K562 (cell line): ENCODE results near the gene GARNL3. TPM values are rescaled to one million over a fixed set of nuclear protein-coding genes. Genes with fewer than 3 reads are reported as not detected.

ENCODE experiments used
- JUN ChIP-seq, 2 experiments: sonication (generic) in 1 of 2; formaldehyde crosslinking in 1 of 2; IDR thresholded peaks; 2 replicates each; pipeline versions ENCODE4 v1.6.1 to v1.8.0; 2012 to 2022; ENCODE audit warnings: borderline replicate concordance in 2 of 2, mild to moderate bottlenecking in 2 of 2, improper control_type of control experiment in 1 of 2, low read depth in 1 of 2, low read length in 1 of 2, missing genetic modification reagents in 1 of 2
- MIER1 ChIP-seq: fragments of 450-650 bp; IDR thresholded peaks from 2 replicates; pipeline ENCODE4 v1.6.1; 2016; ENCODE audit warnings: antibody characterized with exemption, mild to moderate bottlenecking, low read depth
- MTA2 ChIP-seq: fragments of 450-650 bp; IDR thresholded peaks from 2 replicates; pipeline ENCODE4 v1.6.1; 2016; ENCODE audit warnings: low read depth
- MTF1 ChIP-seq: fragments of 250-450 bp; sonication (Bioruptor Pico); IDR thresholded peaks from 2 replicates; pipeline ENCODE4 v1.9.0; 2021; ENCODE audit warnings: moderate library complexity, mild to moderate bottlenecking, inconsistent platforms, borderline replicate concordance
- NFXL1 ChIP-seq: fragments of 450-650 bp; formaldehyde crosslinking; IDR thresholded peaks from 2 replicates; pipeline ENCODE4 v1.4.0; 2021; ENCODE audit warnings: mild to moderate bottlenecking
- POLR2H ChIP-seq: IDR thresholded peaks from 2 replicates; pipeline ENCODE4 v1.6.1; 2016; ENCODE audit warnings: missing genetic modification characterization, low read depth, mild to moderate bottlenecking, control low read depth, missing compliant biosample characterization, moderate library complexity
- PTBP1 ChIP-seq: fragments of 200-400 bp; formaldehyde crosslinking; IDR thresholded peaks from 2 replicates; pipeline ENCODE4 v1.6.1; 2017; ENCODE audit warnings: low read depth, low read length
- RBFOX2 ChIP-seq: fragments of 200-400 bp; formaldehyde crosslinking; IDR thresholded peaks from 2 replicates; pipeline ENCODE4 v1.6.1; 2017; ENCODE audit warnings: low read depth, mild to moderate bottlenecking, low read length, moderate library complexity
- RCOR1 ChIP-seq, 2 experiments: IDR thresholded peaks; 2 replicates each; pipeline ENCODE4 v1.6.1; 2012; ENCODE audit warnings: low read depth in 2 of 2, low read length in 2 of 2, borderline replicate concordance in 1 of 2, improper control_type of control experiment in 1 of 2
- TOE1 ChIP-seq, 2 experiments: fragments of 450-650 bp in 1 of 2; sonication (generic) in 1 of 2; formaldehyde crosslinking in 1 of 2; IDR thresholded peaks; 2 replicates each; pipeline versions ENCODE4 v1.7.1 to v1.8.0; 2016 to 2022; ENCODE audit warnings: borderline replicate concordance in 2 of 2, mild to moderate bottlenecking in 2 of 2, antibody characterized with exemption in 1 of 2, inconsistent platforms in 1 of 2, low read depth in 1 of 2, missing genetic modification reagents in 1 of 2, moderate library complexity in 1 of 2
- ZBED1 ChIP-seq: IDR thresholded peaks from 2 replicates; pipeline ENCODE4 v1.6.1; 2014
- ZNF282 ChIP-seq: sonication (generic); formaldehyde crosslinking; IDR thresholded peaks from 2 replicates; pipeline ENCODE4 v1.8.1; 2023; ENCODE audit warnings: missing genetic modification reagents
- ZNF75A ChIP-seq: fragments of 450-650 bp; formaldehyde crosslinking; IDR thresholded peaks from 2 replicates; pipeline ENCODE4 v1.4.0; 2020; ENCODE audit warnings: mild to moderate bottlenecking
- polyA plus RNA-seq, 8 experiments: library from polyadenylated mRNA; depleted of rRNA in 4 of 8; stranded (reverse) in 5 of 8; unstranded in 3 of 8; fragments of >200 nt; fragmentation: Nextera tagmentation in 2 of 8; fragmentation: Illumina TruSeq in 1 of 8; extraction: Ambion mirVana in 2 of 8; extraction: Trizol in 1 of 8; gene quantifications; 2 replicates each; pipeline versions ENCODE4 v1.2.1 to v1.2.3, GENCODE V29; 2011 to 2014; ENCODE audit warnings: inconsistent platforms in 1 of 8, missing spikeins in 1 of 8
- total RNA-seq, 7 experiments: library from RNA; depleted of rRNA in 6 of 7; stranded (reverse); fragments of >200 nt in 6 of 7; fragmentation: Illumina TruSeq in 2 of 7; extraction: Trizol in 2 of 7; gene quantifications; 2 replicates each; pipeline versions ENCODE4 v1.2.1 to v1.2.3, GENCODE V29; 2011 to 2021; ENCODE audit warnings: low replicate concordance in 1 of 7

Gene GARNL3
- total and polyA plus RNA-seq, 9 of the 15 experiments (the other 6 are each of a cell fraction or from before 2014, with no cell fraction given) = 0.35 to 2.7 (median 1.6) TPM

- TF ChIP-seq ZBED1 (no peak; the same call in 1 of the 2 replicates), PTBP1 (no peak), RBFOX2 (peak; percentile 88), NFXL1 (no peak), RCOR1 (IDR thresholded peaks at IDR 0.05; ENCODE audit: borderline replicate concordance in 1 of 2, low read depth in 2 of 2, low read length in 2 of 2) (no peak; a peak in 1 of 4 replicates), POLR2H (tag) (peak; percentile 75), ZNF75A (CRISPR knock-in tag) (no peak), JUN (IDR thresholded peaks at IDR 0.05; ENCODE audit: borderline replicate concordance, low read depth, low read length) (0 out of 2 replicates have a peak, but pooled peaks have one; percentile 20), JUN (CRISPR knock-in tag; IDR thresholded peaks at IDR 0.05; ENCODE audit: borderline replicate concordance) (no peak), MTA2 (no peak), MTF1 (CRISPR knock-in tag) (peak; percentile 62; the same call in 1 of the 2 replicates), MIER1 (peak; percentile 59; the same call in 1 of the 2 replicates), ZNF282 (CRISPR knock-in tag) (no peak), TOE1 (IDR thresholded peaks at IDR 0.05; ENCODE audit: borderline replicate concordance) (no peak), TOE1 (CRISPR knock-in tag; IDR thresholded peaks at IDR 0.05; ENCODE audit: borderline replicate concordance, low read depth) (no peak)
Measured at GRCh38 chr9:127423934-127424675, 159.5 kb downstream of the GARNL3 start, which contains the start of gene ZNF79 (continued).
